ENCODE measurements around the gene CXCR6. TPM values are rescaled to one million over a fixed set of nuclear protein-coding genes. Genes with fewer than 3 reads are reported as not detected.

Gene CXCR6
- total RNA-seq, 2 donors from 2014 or later, result 2.2 to 4.9 TPM

- Histone ChIP-seq H3K36me3 (no peaks in the 10 kb centered on the region), H3K4me1 (ENCODE audit: control insufficient read depth in 1 of 2, low read depth in 2 of 2) (peaks cover 81 to 100% of the 10 kb centered on the region in 2 donors), H3K27me3 (replicated peaks; ENCODE audit: insufficient read depth) (no peaks in the 10 kb centered on the region), H3K9me3 (no peaks in the 10 kb centered on the region), H3K27ac (peak overlapping the region; percentile 99 to 100), H3K4me3 (no peak overlapping the region)
- no peak for DNase-seq (ENCODE audit: low spot score)
- no peak for TF ChIP-seq CTCF (IDR thresholded peaks at IDR 0.05)
- no peak for ATAC-seq (ENCODE audit: insufficient number of reproducible peaks, low FRiP score, low read depth)
Measured at GRCh38 chr3:45987368-45988291, 44.4 kb downstream of the CXCR6 start.

GRCh38 chr3:45988362-45988761, 45.1 kb downstream of the CXCR6 start:
- H3K27ac ChIP-seq, result peak overlapping the region; percentile 99 to 100
- no peak for TF ChIP-seq CTCF (IDR thresholded peaks at IDR 0.05)
- DNase-seq (ENCODE audit: low spot score), result no peak
- H3K36me3 ChIP-seq, result no peaks in the 10 kb centered on the region
- no peak for ATAC-seq (ENCODE audit: insufficient number of reproducible peaks, low FRiP score, low read depth)
- no peaks in the 10 kb centered on the region for H3K27me3 ChIP-seq (replicated peaks; ENCODE audit: insufficient read depth)
- H3K4me3 ChIP-seq, result no peak overlapping the region
- H3K4me1 ChIP-seq (ENCODE audit: control insufficient read depth in 1 of 2, low read depth in 2 of 2), result peaks cover 88 to 100% of the 10 kb centered on the region in 2 donors
- H3K9me3 ChIP-seq, result no peaks in the 10 kb centered on the region

GRCh38 chr3:45988804-45989203, 45.5 kb downstream of the CXCR6 start:
- Histone ChIP-seq H3K4me3 (no peak overlapping the region), H3K4me1 (ENCODE audit: control insufficient read depth in 1 of 2, low read depth in 2 of 2) (peaks cover 88 to 100% of the 10 kb centered on the region in 2 donors), H3K36me3 (no peaks in the 10 kb centered on the region), H3K27ac (peak overlapping the region; percentile 99 to 100), H3K9me3 (no peaks in the 10 kb centered on the region), H3K27me3 (replicated peaks; ENCODE audit: insufficient read depth) (no peaks in the 10 kb centered on the region)
- no peak for TF ChIP-seq CTCF (IDR thresholded peaks at IDR 0.05)
- ATAC-seq (ENCODE audit: insufficient number of reproducible peaks, low FRiP score, low read depth), result no peak
- no peak for DNase-seq (ENCODE audit: low spot score)

- H3K4me3 ChIP-seq, result no peak overlapping the region
- peaks cover 82 to 95% of the 10 kb centered on the region in 2 donors for H3K4me1 ChIP-seq (ENCODE audit: control insufficient read depth in 1 of 2, low read depth in 2 of 2)
- no peaks in the 10 kb centered on the region for H3K27me3 ChIP-seq (replicated peaks; ENCODE audit: insufficient read depth)
- no peaks in the 10 kb centered on the region for H3K36me3 ChIP-seq
- no peak for DNase-seq (ENCODE audit: low spot score)
- no peak for ATAC-seq (ENCODE audit: insufficient number of reproducible peaks, low FRiP score, low read depth)
- TF ChIP-seq CTCF (IDR thresholded peaks at IDR 0.05), result no peak
- peak overlapping the region; percentile 99 to 100 for H3K27ac ChIP-seq
- H3K9me3 ChIP-seq, result no peaks in the 10 kb centered on the region
Measured at GRCh38 chr3:45990181-45990580, 46.9 kb downstream of the CXCR6 start.

GRCh38 chr3:45991341-45991740, 48.1 kb downstream of the CXCR6 start:
- ATAC-seq (ENCODE audit: insufficient number of reproducible peaks, low FRiP score, low read depth) (no peak), DNase-seq (ENCODE audit: low spot score) (no peak)
- no peaks in the 10 kb centered on the region for H3K36me3 ChIP-seq
- H3K27me3 ChIP-seq (replicated peaks; ENCODE audit: insufficient read depth), result no peaks in the 10 kb centered on the region
- TF ChIP-seq CTCF (IDR thresholded peaks at IDR 0.05), result no peak
- no peaks in the 10 kb centered on the region for H3K9me3 ChIP-seq
- peak overlapping the region; percentile 99 to 100 for H3K27ac ChIP-seq
- peaks cover 74 to 84% of the 10 kb centered on the region in 2 donors for H3K4me1 ChIP-seq (ENCODE audit: control insufficient read depth in 1 of 2, low read depth in 2 of 2)
- no peak overlapping the region for H3K4me3 ChIP-seq
